H9 (cell line): ENCODE results near the gene MMP25. TPM values are rescaled to one million over a fixed set of nuclear protein-coding genes. Genes with fewer than 3 reads are reported as not detected.

Experiments used
- DNase-seq: peaks from one replicate; pipeline ENCODE4 v3.0.0-alpha.2; 2017
- H2AFZ ChIP-seq: one replicate; pipeline ENCODE4 v1.6.1; 2013; ENCODE audit warnings: mild to moderate bottlenecking, low read length, control low read depth, moderate library complexity
- H2AK5ac ChIP-seq: 2 replicates; pipeline ENCODE4 v1.6.1; 2013; ENCODE audit warnings: low read length, control low read depth, mixed read lengths; ENCODE audit not compliant: insufficient read length
- H2BK120ac ChIP-seq: one replicate; pipeline ENCODE4 v1.6.1; 2013; ENCODE audit warnings: low read depth, mild to moderate bottlenecking, low read length, control low read depth, inconsistent platforms; ENCODE audit not compliant: poor library complexity, severe bottlenecking
- H2BK12ac ChIP-seq: 2 replicates; pipeline ENCODE4 v1.6.1; 2013; ENCODE audit warnings: low read length, control low read depth, mixed read lengths, low read depth; ENCODE audit not compliant: insufficient read length
- H2BK15ac ChIP-seq: 2 replicates; pipeline ENCODE4 v1.6.1; 2013; ENCODE audit warnings: low read depth, low read length, control low read depth
- H2BK20ac ChIP-seq: one replicate; pipeline ENCODE4 v1.6.1; 2013; ENCODE audit warnings: low read depth, mild to moderate bottlenecking, low read length, control low read depth, inconsistent platforms; ENCODE audit not compliant: poor library complexity, severe bottlenecking
- H2BK5ac ChIP-seq: 2 replicates; pipeline ENCODE4 v1.6.1; 2013; ENCODE audit warnings: low read length, control low read depth, mixed read lengths; ENCODE audit not compliant: insufficient read length
- H3K14ac ChIP-seq: 2 replicates; pipeline ENCODE4 v1.6.1; 2013; ENCODE audit warnings: low read length, control low read depth; ENCODE audit not compliant: insufficient read depth
- H3K18ac ChIP-seq: 2 replicates; pipeline ENCODE4 v1.6.1; 2013; ENCODE audit warnings: low read depth, mild to moderate bottlenecking, mixed read lengths, low read length, control low read depth; ENCODE audit not compliant: insufficient read length
- H3K23ac ChIP-seq: 2 replicates; pipeline ENCODE4 v1.6.1; 2013; ENCODE audit warnings: low read length, control low read depth, mixed read lengths, low read depth; ENCODE audit not compliant: insufficient read length
- H3K23me2 ChIP-seq: 2 replicates; pipeline ENCODE4 v1.6.1; 2013; ENCODE audit warnings: low read depth, mild to moderate bottlenecking, mixed read lengths, low read length, control low read depth; ENCODE audit not compliant: insufficient read length, poor library complexity, severe bottlenecking
- H3K27ac ChIP-seq: 2 replicates; pipeline ENCODE4 v1.5.1; 2013; ENCODE audit warnings: low read length, control low read depth, mixed read lengths, low read depth; ENCODE audit not compliant: insufficient read length
- H3K27me3 ChIP-seq: 2 replicates; pipeline ENCODE4 v1.6.1; 2013; ENCODE audit warnings: low read length, control low read depth, inconsistent platforms; ENCODE audit not compliant: insufficient read depth
- H3K4ac ChIP-seq: 2 replicates; pipeline ENCODE4 v1.6.1; 2013; ENCODE audit warnings: low read depth, mild to moderate bottlenecking, control low read depth, inconsistent platforms, low read length, moderate library complexity
- H3K4me1 ChIP-seq: 2 replicates; pipeline ENCODE4 v1.6.1; 2013; ENCODE audit warnings: low read length, control low read depth, inconsistent platforms; ENCODE audit not compliant: insufficient read depth
- H3K4me2 ChIP-seq: 2 replicates; pipeline ENCODE4 v1.6.1; 2013; ENCODE audit warnings: low read length, control low read depth, mixed read lengths; ENCODE audit not compliant: insufficient read length, insufficient read depth
- H3K56ac ChIP-seq: 2 replicates; pipeline ENCODE4 v1.6.1; 2013; ENCODE audit warnings: low read depth, mild to moderate bottlenecking, mixed read lengths, low read length, control low read depth; ENCODE audit not compliant: insufficient read length
- H3K79me1 ChIP-seq: 2 replicates; pipeline ENCODE4 v1.6.1; 2013; ENCODE audit warnings: low read depth, mild to moderate bottlenecking, moderate library complexity, low read length, control low read depth, inconsistent platforms; ENCODE audit not compliant: insufficient read depth, poor library complexity, severe bottlenecking
- H3K79me2 ChIP-seq: 2 replicates; pipeline ENCODE4 v1.6.1; 2013; ENCODE audit warnings: low read length, control low read depth, inconsistent platforms; ENCODE audit not compliant: insufficient read depth
- H3K9ac ChIP-seq: 2 replicates; pipeline ENCODE4 v1.6.1; 2013; ENCODE audit warnings: low read length, control low read depth, mixed read lengths; ENCODE audit not compliant: insufficient read length; ENCODE audit errors: extremely low read depth
- H3K9me3 ChIP-seq: one replicate; pipeline ENCODE4 v1.6.1; 2013; ENCODE audit warnings: low read depth, low read length, inconsistent platforms; ENCODE audit not compliant: control insufficient read depth
- H3T11ph ChIP-seq: one replicate; pipeline ENCODE4 v1.6.1; 2013; ENCODE audit warnings: mild to moderate bottlenecking, low read length, control low read depth, inconsistent platforms
- H4K20me1 ChIP-seq: one replicate; pipeline ENCODE4 v1.6.1; 2013; ENCODE audit not compliant: control insufficient read depth, insufficient read length, insufficient read depth
- H4K5ac ChIP-seq: 2 replicates; pipeline ENCODE4 v1.6.1; 2013; ENCODE audit warnings: low read depth, mild to moderate bottlenecking, mixed read lengths, low read length, control low read depth; ENCODE audit not compliant: insufficient read length
- H4K8ac ChIP-seq: replicated peaks from 2 replicates; pipeline ENCODE4 v1.6.1; 2013; ENCODE audit warnings: low read length, control low read depth, mixed read lengths, low read depth; ENCODE audit not compliant: insufficient read length
- H4K91ac ChIP-seq: 2 replicates; pipeline ENCODE4 v1.6.1; 2013; ENCODE audit warnings: low read depth, mild to moderate bottlenecking, moderate library complexity, mixed read lengths, low read length, control low read depth; ENCODE audit not compliant: insufficient read length
- H3K27ac Mint-ChIP-seq, 3 experiments: 2 replicates in 2 of 3; 3 replicates in 1 of 3; pipeline ENCODE4 v1.8.0; 2020 to 2021; ENCODE audit warnings: mixed read lengths in 3 of 3, mild to moderate bottlenecking in 1 of 3, moderate library complexity in 1 of 3
- H3K27me3 Mint-ChIP-seq: 2 replicates; pipeline ENCODE4 v1.8.0; 2021; ENCODE audit warnings: low read depth, mild to moderate bottlenecking, moderate library complexity, mixed read lengths
- H3K36me3 Mint-ChIP-seq, 3 experiments: 2 replicates in 2 of 3; 3 replicates in 1 of 3; pipeline ENCODE4 v1.8.0; 2020 to 2021; ENCODE audit warnings: low read depth in 3 of 3, mixed read lengths in 3 of 3; ENCODE audit not compliant: insufficient read depth in 1 of 3
- H3K4me1 Mint-ChIP-seq, 2 experiments: 2 replicates each; pipeline ENCODE4 v1.8.0; 2020; ENCODE audit warnings: mixed read lengths in 2 of 2
- H3K4me3 Mint-ChIP-seq, 2 experiments: 2 replicates in 1 of 2; 3 replicates in 1 of 2; pipeline ENCODE4 v1.8.0; 2020 to 2021; ENCODE audit warnings: mild to moderate bottlenecking in 2 of 2, mixed read lengths in 2 of 2, moderate library complexity in 1 of 2
- H3K9me3 Mint-ChIP-seq, 2 experiments: 2 replicates in 1 of 2; 3 replicates in 1 of 2; pipeline ENCODE4 v1.8.0; 2020; ENCODE audit warnings: mild to moderate bottlenecking in 2 of 2, mixed read lengths in 2 of 2, moderate library complexity in 1 of 2
- CTCF ChIP-seq: fragments of 200-600 bp; sonication (generic); conservative IDR thresholded peaks from 3 replicates; pipeline ENCODE4 v1.8.0; 2021; ENCODE audit warnings: antibody characterized with exemption, mild to moderate bottlenecking
- WGBS: extraction: QIAGEN DNeasy Blood & Tissue Kit; methylation state at CpG from one replicate; pipeline ENCODE4 v1.1.7; 2013; ENCODE audit warnings: missing lambda C conversion rate, low lambda C conversion rate, mixed read lengths; ENCODE audit not compliant: insufficient read length; ENCODE audit errors: extremely low coverage; 5-methylcytosine and 5-hydroxymethylcytosine counted together
- total RNA-seq: library from RNA; stranded (reverse); gene quantifications from 2 replicates; pipeline ENCODE4 v1.2.1, GENCODE V29; 2021

MMP25 gene
- total RNA-seq, 1 experiment from 2014 or later: 13.5 TPM

- no peak overlapping the region for H2AFZ ChIP-seq
- H4K5ac ChIP-seq: no peak overlapping the region
- no peaks in the 10 kb centered on the region for H3K27me3 ChIP-seq
- no peak overlapping the region for H4K91ac ChIP-seq
- H2BK20ac ChIP-seq: no peak overlapping the region
- no peak overlapping the region for H3K4ac ChIP-seq
- no CpG with 5 or more reads among the region's 27 CpGs for WGBS
- peak; percentile 93 for DNase-seq
- Mint-ChIP-seq H3K27ac (peak overlapping the region; percentile 91 to 94 (median 94)), H3K9me3 (no peaks in the 10 kb centered on the region; a peak in 1 of 5 replicates), H3K4me1 (peaks cover 46 to 48% of the 10 kb centered on the region in 2 experiments), H3K27me3 (no peaks in the 10 kb centered on the region; the same call in 1 of the 2 replicates), H3K36me3 (peaks cover 6 to 18% (median 12%) of the 10 kb centered on the region in 3 experiments; a peak in 6 of 7 replicates), H3K4me3 (peak overlapping the region; percentile 46 to 77)
- H3K23ac ChIP-seq: no peak overlapping the region
- H4K20me1 ChIP-seq: no peaks in the 10 kb centered on the region
- H3K9ac ChIP-seq: no peak overlapping the region
- H2BK12ac ChIP-seq: no peak overlapping the region
- peaks cover 6% of the 10 kb centered on the region for H3K4me1 ChIP-seq
- no peaks in the 10 kb centered on the region for H3K79me1 ChIP-seq
- H2BK5ac ChIP-seq: no peak overlapping the region
- H3K4me2 ChIP-seq: no peak overlapping the region
- H4K8ac ChIP-seq: no peak overlapping the region
- no peak overlapping the region for H3K18ac ChIP-seq
- H2BK15ac ChIP-seq: no peak overlapping the region
- H3K9me3 ChIP-seq: no peaks in the 10 kb centered on the region
- H2BK120ac ChIP-seq: no peak overlapping the region
- H3K56ac ChIP-seq: no peak overlapping the region
- H3K79me2 ChIP-seq: peaks cover 7% of the 10 kb centered on the region; the same call in 1 of the 2 replicates
- no peak overlapping the region for H2AK5ac ChIP-seq
- H3K27ac ChIP-seq: peak overlapping the region; percentile 24
- H3K14ac ChIP-seq: no peak overlapping the region
- no peak for TF ChIP-seq CTCF
- H3T11ph ChIP-seq: no peak overlapping the region
- H3K23me2 ChIP-seq: peaks cover 34% of the 10 kb centered on the region
Observed at GRCh38 chr16:3101841-3102470, 55.6 kb downstream of the MMP25 start.
